AG10803 (cell line): ENCODE data around the gene EML1.

Experiments used
- DNase-seq: peaks from one replicate; pipeline ENCODE4 v3.0.0; 2010; ENCODE audit warnings: low read depth
- H3K4me3 ChIP-seq: 2 replicates; pipeline ENCODE4 v1.5.1; 2011; ENCODE audit warnings: mild to moderate bottlenecking, low read length, control low read depth
- TF ChIP-seq, protein P1 (sequence below): conservative IDR thresholded peaks from 2 replicates; pipeline ENCODE4 v1.5.1; 2011; ENCODE audit warnings: mild to moderate bottlenecking, low read length, control low read depth, inconsistent platforms

The EML1 gene

DNA sequence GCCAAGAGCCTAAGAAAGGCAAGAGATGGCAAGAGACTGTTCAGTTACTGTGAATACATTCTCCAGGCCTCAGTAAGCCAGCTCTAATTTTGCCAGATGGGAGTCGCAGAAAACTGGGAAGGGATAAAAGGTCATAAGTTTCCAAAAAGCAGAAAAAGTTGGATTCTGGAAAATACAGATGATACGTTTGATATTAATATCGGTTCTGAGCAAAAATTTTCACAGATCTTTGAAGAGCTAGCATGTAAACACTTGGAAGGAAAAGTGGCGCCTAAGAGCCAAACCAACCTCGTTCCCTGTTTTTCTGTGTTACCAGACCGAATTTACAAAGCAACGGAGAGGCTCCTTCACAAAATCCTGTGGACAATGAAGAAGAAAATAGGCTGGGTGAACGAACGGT, 7.8 kb upstream of the EML1 start:
- DNase-seq: no peak
- H3K4me3 ChIP-seq: no peak overlapping the region
- TF ChIP-seq, protein P1, sequence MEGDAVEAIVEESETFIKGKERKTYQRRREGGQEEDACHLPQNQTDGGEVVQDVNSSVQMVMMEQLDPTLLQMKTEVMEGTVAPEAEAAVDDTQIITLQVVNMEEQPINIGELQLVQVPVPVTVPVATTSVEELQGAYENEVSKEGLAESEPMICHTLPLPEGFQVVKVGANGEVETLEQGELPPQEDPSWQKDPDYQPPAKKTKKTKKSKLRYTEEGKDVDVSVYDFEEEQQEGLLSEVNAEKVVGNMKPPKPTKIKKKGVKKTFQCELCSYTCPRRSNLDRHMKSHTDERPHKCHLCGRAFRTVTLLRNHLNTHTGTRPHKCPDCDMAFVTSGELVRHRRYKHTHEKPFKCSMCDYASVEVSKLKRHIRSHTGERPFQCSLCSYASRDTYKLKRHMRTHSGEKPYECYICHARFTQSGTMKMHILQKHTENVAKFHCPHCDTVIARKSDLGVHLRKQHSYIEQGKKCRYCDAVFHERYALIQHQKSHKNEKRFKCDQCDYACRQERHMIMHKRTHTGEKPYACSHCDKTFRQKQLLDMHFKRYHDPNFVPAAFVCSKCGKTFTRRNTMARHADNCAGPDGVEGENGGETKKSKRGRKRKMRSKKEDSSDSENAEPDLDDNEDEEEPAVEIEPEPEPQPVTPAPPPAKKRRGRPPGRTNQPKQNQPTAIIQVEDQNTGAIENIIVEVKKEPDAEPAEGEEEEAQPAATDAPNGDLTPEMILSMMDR: no peak

DNA sequence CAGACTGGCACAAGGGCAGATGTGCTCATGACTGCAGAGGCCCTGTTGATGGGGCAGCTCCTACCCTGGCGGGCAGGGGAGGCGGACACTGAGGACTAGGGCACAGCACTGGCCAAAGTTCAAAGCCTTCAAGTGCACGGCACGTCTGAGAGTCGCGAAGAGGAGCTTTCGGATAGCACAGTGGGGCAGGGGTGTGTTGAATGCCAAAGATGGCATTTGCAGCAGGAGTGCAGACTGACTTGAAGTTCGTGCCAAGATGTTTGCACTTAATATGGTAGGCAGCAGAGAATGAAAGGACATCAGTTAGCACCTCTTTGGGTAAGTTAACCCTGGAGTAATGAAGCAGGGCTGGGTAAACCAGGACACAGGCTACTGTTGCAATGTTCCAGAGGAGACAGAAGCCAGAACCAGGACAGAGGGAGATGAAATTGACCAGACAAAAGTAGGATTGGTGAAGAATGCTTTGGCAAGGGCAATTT, 6.7 kb upstream of the EML1 start:
- no peak overlapping the region for H3K4me3 ChIP-seq
- TF ChIP-seq, protein P1: no peak
- no peak for DNase-seq

DNA sequence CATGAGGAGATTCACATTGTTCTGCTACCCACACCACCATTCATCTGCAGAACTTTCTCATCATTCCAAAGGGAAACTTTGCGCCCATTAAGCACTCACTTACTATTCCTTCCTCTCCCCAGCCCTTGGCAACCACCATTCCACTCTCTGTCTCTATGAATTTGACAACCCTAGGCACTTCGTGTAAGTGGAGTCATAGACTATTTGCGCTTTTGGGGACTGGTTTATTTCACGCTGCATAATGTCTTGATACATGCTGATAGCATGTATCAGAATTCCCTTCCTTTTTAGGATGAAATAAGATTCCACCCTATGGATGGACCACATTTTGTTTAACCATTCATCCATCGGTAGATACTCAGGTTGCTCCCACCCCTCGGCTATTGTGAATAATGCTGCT, 4.5 kb upstream of the EML1 start:
- no peak overlapping the region for H3K4me3 ChIP-seq
- DNase-seq: no peak
- TF ChIP-seq, protein P1: no peak

DNA sequence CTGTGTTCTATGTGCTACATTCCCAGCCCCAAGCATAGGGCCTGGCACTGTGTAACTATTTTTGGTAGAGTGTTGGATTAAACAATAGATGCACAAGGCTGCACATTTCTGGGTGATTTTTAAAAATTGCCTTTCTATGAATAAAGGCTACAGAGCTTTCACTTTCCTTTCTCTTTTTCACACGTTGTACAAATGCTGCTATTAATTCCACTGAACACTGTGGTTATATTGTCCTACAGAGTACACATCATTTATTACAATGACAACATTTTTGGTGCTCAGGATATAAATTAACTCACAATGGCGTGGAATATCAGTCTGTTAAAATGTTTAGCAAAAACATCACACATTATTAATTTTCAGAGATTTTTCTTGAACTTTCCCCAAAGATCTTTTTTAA, 3.6 kb upstream of the EML1 start:
- TF ChIP-seq, protein P1: no peak
- no peak for DNase-seq
- H3K4me3 ChIP-seq: no peak overlapping the region

DNA sequence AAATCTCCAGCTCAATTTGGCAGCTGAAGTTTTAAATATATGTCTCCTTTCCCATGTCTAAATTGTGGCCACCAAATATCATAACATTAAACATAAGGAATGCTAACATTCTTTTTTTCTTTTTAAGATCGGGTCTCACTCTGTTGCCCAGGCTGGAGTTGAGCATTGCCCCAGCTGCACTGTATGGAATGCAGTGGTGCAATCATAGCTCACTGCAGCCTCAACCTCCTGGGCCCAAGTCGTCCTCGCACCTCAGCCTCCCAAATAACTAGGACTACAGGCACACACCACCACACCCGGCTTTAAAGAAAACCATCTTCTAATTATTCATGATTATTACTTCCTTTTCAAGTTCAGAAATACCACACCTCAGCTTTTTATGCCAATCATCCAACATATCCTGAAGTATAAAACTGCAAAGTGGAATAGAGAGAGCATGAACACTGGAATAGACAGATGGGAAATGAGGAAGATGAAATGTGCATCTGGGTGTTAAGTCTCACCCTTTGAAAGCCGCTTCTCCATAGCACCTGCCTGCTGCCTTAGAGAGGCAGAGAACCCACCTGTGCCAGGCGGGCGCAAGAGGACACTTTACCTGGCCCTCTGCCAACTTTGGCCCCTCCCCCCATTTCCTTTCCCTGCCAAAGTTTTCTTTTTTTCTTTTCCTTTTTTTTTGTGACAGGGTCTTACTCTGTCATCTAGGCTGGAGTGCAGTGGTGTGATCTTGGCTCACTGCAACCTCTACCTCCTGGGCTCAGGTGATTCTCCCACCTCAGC, 2.8 kb upstream of the EML1 start:
- no peak overlapping the region for H3K4me3 ChIP-seq
- TF ChIP-seq, protein P1: no peak
- DNase-seq: no peak

GRCh38 chr14:99790978-99791376, 2.2 kb upstream of the EML1 start:
- no peak for DNase-seq
- TF ChIP-seq, protein P1: no peak
- no peak overlapping the region for H3K4me3 ChIP-seq

DNA sequence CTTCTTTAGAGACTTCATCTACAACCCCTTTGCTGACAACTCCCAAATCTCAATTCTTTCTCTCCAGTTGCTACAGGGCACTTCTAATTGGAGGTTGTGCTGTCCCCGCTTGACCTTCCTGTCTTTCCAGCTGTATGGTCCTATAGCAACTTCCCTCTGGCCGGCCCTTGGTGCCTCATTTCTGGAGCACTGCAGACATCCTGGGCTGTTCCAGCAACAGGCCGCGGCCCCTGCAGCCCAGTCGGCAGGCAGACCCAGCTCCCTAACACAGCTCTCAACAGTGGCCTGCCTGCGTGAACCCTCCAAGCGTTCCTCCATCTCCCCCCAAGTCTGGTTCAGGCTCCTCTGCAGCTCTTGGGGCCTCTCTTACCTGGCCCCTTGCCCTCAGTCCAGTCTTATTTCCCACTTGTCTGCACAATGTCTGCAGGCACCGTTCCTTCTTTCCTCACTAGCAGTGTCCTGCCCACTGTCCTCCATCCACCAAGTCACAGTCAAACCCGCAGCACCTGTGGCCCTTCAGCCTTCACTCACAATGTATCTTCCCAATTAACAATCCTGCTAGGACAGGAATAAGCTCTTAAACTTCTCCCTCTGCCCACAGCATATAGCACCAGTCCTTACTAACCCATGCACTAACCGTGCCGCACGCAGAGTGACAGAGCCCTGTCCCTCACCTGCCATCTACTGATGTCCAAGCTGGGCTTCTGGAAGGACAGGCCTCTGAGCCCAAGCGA, 1.6 kb upstream of the EML1 start:
- H3K4me3 ChIP-seq: no peak overlapping the region
- no peak for DNase-seq
- TF ChIP-seq, protein P1: no peak
